Endodermal cell (in vitro differentiated cells): Measurements from ENCODE around the gene FGF18. TPM values are rescaled to one million over a fixed set of nuclear protein-coding genes. Genes with fewer than 3 reads are reported as not detected.

Experiments used
- DNase-seq: peaks from one replicate; pipeline ENCODE4 v3.0.0-alpha.2; 2017
- H3K27ac ChIP-seq: 2 replicates; pipeline ENCODE4 v1.5.1; 2013; ENCODE audit warnings: mild to moderate bottlenecking, low read depth, low read length, moderate library complexity
- H3K27me3 ChIP-seq: 2 replicates; pipeline ENCODE4 v1.6.1; 2013; ENCODE audit warnings: mild to moderate bottlenecking, low read length, moderate library complexity; ENCODE audit not compliant: insufficient read depth, control insufficient read depth, poor library complexity, severe bottlenecking
- H3K36me3 ChIP-seq: 2 replicates; pipeline ENCODE4 v1.7.0; 2013; ENCODE audit warnings: mild to moderate bottlenecking, low read length, moderate library complexity; ENCODE audit not compliant: control insufficient read depth, insufficient read depth
- H3K4me1 ChIP-seq: one replicate; pipeline ENCODE4 v1.7.0; 2013; ENCODE audit warnings: low read length; ENCODE audit not compliant: control insufficient read depth, insufficient read depth
- H3K4me3 ChIP-seq: 2 replicates; pipeline ENCODE4 v1.5.1; 2013; ENCODE audit warnings: mild to moderate bottlenecking, low read length, moderate library complexity
- H3K9ac ChIP-seq: 2 replicates; pipeline ENCODE4 v1.6.1; 2013; ENCODE audit warnings: mild to moderate bottlenecking, low read length, moderate library complexity; ENCODE audit not compliant: poor library complexity, severe bottlenecking; ENCODE audit errors: extremely low read depth
- H3K9me3 ChIP-seq: 2 replicates; pipeline ENCODE4 v1.6.1; 2013; ENCODE audit warnings: mild to moderate bottlenecking, low read length, moderate library complexity; ENCODE audit not compliant: control insufficient read depth
- H3K27ac Mint-ChIP-seq: 2 replicates; pipeline ENCODE4 v1.8.0; 2020; ENCODE audit warnings: mixed read lengths
- H3K27me3 Mint-ChIP-seq: 2 replicates; pipeline ENCODE4 v1.8.0; 2021; ENCODE audit warnings: mild to moderate bottlenecking, mixed read lengths; ENCODE audit not compliant: insufficient read depth
- H3K36me3 Mint-ChIP-seq: 2 replicates; pipeline ENCODE4 v1.8.0; 2020; ENCODE audit warnings: low read depth, mixed read lengths
- H3K4me1 Mint-ChIP-seq: 2 replicates; pipeline ENCODE4 v1.8.0; 2020; ENCODE audit warnings: mixed read lengths
- H3K4me3 Mint-ChIP-seq: 2 replicates; pipeline ENCODE4 v1.8.0; 2020; ENCODE audit warnings: mild to moderate bottlenecking, moderate library complexity, mixed read lengths
- H3K9me3 Mint-ChIP-seq: 2 replicates; pipeline ENCODE4 v1.8.0; 2020; ENCODE audit warnings: mild to moderate bottlenecking, mixed read lengths
- WGBS, 2 experiments: methylation state at CpG; one replicate each; pipeline versions ENCODE4 v1.1.5 to v1.1.7; 2013; ENCODE audit warnings: missing lambda C conversion rate in 2 of 2, mixed read lengths in 1 of 2; ENCODE audit not compliant: insufficient coverage in 1 of 2, insufficient read length in 1 of 2; 5-methylcytosine and 5-hydroxymethylcytosine counted together
- total RNA-seq, 2 donors: library from RNA; stranded (reverse); fragmentation: NEBNext Ultra II Directional in 1 of 2; extraction: Animal tissue kit (Norgen Biotek cat#: 25700) in 1 of 2; gene quantifications; 2 replicates in 1 of 2; 3 replicates in 1 of 2; pipeline ENCODE4 v1.2.1, GENCODE V29; 2021
- TF ChIP-seq, protein P1 (sequence below): fragments of 200-600 bp; sonication (generic); conservative IDR thresholded peaks from 2 replicates; pipeline ENCODE4 v1.5.0; 2021; ENCODE audit warnings: antibody characterized with exemption, mild to moderate bottlenecking

The FGF18 gene
- total RNA-seq, 2 donors from 2014 or later = 0.44 to 0.57 TPM

DNA sequence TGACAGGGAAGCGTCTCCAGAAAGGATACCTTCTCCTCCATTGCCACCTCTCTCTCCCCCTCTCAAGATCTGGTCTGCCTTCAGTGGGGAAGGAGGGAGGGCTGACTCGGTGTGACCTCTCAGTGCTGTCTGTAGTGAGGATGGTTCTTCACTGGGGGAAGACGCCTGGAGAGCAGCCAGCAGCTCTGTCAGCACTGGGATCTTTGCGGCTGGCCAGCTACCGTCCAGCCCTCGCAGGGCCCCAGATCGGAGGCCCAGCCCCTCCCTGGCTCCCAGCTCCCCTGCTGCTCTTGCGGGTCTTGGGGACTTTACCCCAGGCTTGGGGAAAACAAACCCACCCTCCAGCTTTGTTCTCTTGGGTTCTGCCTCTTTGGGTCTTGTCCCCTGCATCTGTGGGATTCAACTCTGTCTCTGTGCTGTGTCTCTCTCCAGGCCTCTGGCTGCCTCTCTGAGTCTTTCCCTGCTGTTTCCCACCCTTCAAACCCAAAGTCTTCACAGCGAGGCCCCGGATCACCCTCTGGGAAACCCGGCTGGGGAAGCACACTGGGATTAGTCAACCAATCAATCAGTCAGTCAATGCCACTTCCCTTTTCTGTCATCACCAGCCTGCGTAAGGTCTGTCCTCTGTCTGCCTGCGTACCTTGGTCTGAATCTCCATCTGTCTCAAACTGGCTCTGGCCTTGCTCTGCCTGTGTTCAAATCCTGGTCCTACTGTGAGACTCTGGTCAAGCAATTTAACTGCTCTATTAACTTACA lies 23.0 kb downstream of the FGF18 start:
- no peak overlapping the region for H3K27ac ChIP-seq
- H3K4me3 ChIP-seq = no peak overlapping the region
- WGBS, 2 experiments = 76 to 82% methylated on average over 4 to 12 of the region's 13 CpGs
- no peak overlapping the region for H3K4me3 Mint-ChIP-seq
- no peaks in the 10 kb centered on the region for H3K36me3 Mint-ChIP-seq
- no peak for DNase-seq
- H3K27ac Mint-ChIP-seq = peak overlapping the region; percentile 27
- H3K4me1 Mint-ChIP-seq = peaks cover 8% of the 10 kb centered on the region
- no peaks in the 10 kb centered on the region for H3K9me3 ChIP-seq
- no peak overlapping the region for H3K9ac ChIP-seq
- H3K27me3 ChIP-seq = no peaks in the 10 kb centered on the region
- H3K9me3 Mint-ChIP-seq = no peaks in the 10 kb centered on the region
- no peaks in the 10 kb centered on the region for H3K4me1 ChIP-seq
- H3K27me3 Mint-ChIP-seq = no peaks in the 10 kb centered on the region
- TF ChIP-seq, protein P1, sequence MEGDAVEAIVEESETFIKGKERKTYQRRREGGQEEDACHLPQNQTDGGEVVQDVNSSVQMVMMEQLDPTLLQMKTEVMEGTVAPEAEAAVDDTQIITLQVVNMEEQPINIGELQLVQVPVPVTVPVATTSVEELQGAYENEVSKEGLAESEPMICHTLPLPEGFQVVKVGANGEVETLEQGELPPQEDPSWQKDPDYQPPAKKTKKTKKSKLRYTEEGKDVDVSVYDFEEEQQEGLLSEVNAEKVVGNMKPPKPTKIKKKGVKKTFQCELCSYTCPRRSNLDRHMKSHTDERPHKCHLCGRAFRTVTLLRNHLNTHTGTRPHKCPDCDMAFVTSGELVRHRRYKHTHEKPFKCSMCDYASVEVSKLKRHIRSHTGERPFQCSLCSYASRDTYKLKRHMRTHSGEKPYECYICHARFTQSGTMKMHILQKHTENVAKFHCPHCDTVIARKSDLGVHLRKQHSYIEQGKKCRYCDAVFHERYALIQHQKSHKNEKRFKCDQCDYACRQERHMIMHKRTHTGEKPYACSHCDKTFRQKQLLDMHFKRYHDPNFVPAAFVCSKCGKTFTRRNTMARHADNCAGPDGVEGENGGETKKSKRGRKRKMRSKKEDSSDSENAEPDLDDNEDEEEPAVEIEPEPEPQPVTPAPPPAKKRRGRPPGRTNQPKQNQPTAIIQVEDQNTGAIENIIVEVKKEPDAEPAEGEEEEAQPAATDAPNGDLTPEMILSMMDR = no peak
- H3K36me3 ChIP-seq = no peaks in the 10 kb centered on the region

DNA sequence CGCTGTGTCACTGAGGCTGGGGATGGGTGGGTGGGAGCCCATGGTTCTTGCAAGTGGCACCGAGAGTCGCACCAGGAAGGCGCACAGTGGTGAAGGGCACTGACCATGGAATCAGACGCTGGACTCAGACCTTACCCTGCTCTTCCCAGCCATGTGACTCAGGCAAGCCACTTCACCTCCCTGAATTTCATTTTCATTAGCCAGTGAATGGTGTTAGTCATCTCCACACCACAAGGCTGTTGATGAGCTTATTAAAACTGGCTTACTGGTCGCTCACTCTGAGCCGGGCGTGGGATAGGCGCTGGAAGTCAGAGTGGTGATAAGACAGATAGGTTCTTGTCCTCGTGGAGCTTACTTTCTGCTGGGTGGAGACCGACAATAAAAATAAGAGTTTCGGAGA lies 25.1 kb downstream of the FGF18 start:
- no peaks in the 10 kb centered on the region for H3K36me3 Mint-ChIP-seq
- no peak overlapping the region for H3K9ac ChIP-seq
- no peaks in the 10 kb centered on the region for H3K27me3 ChIP-seq
- no peak overlapping the region for H3K4me3 ChIP-seq
- 87 to 93% methylated on average over 3 to 12 of the region's 12 CpGs for WGBS, 2 experiments
- H3K27ac ChIP-seq = no peak overlapping the region
- no peaks in the 10 kb centered on the region for H3K4me1 ChIP-seq
- H3K9me3 Mint-ChIP-seq = no peaks in the 10 kb centered on the region
- H3K4me1 Mint-ChIP-seq = peaks cover 13% of the 10 kb centered on the region
- no peaks in the 10 kb centered on the region for H3K9me3 ChIP-seq
- H3K27me3 Mint-ChIP-seq = peaks cover 2% of the 10 kb centered on the region
- TF ChIP-seq, protein P1 = no peak
- no peaks in the 10 kb centered on the region for H3K36me3 ChIP-seq
- DNase-seq = no peak
- H3K27ac Mint-ChIP-seq = no peak overlapping the region
- H3K4me3 Mint-ChIP-seq = no peak overlapping the region

DNA sequence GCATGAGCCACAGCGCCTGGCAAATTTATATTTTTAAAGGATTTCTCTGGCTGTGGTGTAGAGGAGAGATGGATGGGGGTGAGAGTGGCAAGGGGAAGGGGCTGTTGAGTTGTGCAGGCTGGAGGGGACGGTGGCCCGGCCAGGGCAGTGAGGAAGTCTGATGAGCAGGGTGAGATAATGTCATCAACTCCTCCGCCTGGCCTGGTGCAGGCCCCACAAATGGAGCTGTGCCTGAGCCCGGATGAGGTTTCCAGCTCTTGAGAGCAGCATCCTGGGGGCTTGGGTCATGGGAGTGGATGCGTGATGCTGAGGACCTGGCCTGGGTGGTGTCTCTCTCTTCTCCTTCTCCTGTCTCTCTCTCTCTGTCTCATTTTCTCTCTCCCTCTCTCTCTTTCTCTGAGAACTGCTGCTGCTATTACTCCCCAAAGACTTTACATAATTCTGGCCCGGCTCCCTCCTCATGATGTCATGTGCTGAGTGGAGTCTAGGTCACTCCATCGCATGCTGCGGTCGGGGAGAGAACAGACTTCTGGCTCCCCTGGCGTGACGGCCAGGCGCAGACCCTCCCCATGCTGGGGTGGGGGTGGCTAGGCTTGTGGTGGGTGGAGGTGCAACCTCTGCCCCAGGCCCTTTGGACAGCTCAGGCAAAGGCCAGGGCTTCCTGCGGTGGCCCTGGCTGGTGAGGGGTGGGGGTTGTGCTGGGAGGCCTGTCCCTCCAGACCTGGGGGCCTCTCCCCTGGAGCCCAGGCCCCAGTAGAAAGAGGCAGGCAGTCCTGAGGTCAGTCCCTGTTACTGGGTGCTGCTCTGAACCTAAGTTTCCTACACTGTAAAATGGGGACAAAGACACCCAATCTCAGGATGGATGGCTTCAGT lies 26.4 kb downstream of the FGF18 start:
- peaks cover 17% of the 10 kb centered on the region for H3K4me1 Mint-ChIP-seq
- TF ChIP-seq, protein P1 = no peak
- H3K4me3 Mint-ChIP-seq = no peak overlapping the region
- no peak overlapping the region for H3K27ac Mint-ChIP-seq
- Histone ChIP-seq H3K36me3 (no peaks in the 10 kb centered on the region), H3K4me1 (no peaks in the 10 kb centered on the region), H3K9ac (no peak overlapping the region), H3K27ac (no peak overlapping the region), H3K9me3 (no peaks in the 10 kb centered on the region), H3K27me3 (no peaks in the 10 kb centered on the region), H3K4me3 (no peak overlapping the region)
- H3K36me3 Mint-ChIP-seq = no peaks in the 10 kb centered on the region
- H3K27me3 Mint-ChIP-seq = peaks cover 2% of the 10 kb centered on the region
- H3K9me3 Mint-ChIP-seq = no peaks in the 10 kb centered on the region
- no peak for DNase-seq
- 83 to 94% methylated on average over 2 to 14 of the region's 14 CpGs for WGBS, 2 experiments
